ENCODE results near the gene TMEM169.

TMEM169 gene

DNA sequence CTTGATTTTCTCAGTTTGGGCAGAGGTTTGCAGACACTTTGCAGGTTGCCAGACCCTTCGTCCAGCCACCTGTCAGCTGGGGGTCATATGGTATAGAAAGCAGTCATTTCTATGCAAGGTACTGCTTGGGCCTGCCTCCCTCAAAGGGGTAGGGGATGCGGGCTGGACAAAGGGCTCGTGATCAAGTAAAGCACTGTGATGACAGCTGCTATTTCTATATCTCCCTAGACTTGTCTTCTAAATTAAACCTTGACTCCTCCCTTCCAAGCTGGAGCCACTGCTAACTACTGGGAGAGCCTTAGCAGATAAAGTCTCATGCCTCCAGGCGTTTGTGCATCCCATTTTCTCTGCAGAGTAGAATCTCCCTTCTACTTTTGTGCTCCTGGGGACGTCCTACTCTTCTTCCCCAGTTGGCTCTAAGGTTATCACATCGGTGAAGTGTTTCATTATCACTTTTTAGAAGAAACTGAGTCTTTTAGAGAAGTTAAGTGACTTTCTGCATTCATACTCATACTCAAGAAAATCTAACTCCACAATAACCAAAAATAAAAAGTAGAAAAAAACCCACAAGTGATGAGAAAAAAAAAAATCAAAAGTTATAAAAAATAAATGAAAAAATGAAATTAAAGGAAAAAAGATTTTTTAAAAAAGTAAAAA, 26.7 kb downstream of the TMEM169 start:
- DNase-seq, result no peak

DNA sequence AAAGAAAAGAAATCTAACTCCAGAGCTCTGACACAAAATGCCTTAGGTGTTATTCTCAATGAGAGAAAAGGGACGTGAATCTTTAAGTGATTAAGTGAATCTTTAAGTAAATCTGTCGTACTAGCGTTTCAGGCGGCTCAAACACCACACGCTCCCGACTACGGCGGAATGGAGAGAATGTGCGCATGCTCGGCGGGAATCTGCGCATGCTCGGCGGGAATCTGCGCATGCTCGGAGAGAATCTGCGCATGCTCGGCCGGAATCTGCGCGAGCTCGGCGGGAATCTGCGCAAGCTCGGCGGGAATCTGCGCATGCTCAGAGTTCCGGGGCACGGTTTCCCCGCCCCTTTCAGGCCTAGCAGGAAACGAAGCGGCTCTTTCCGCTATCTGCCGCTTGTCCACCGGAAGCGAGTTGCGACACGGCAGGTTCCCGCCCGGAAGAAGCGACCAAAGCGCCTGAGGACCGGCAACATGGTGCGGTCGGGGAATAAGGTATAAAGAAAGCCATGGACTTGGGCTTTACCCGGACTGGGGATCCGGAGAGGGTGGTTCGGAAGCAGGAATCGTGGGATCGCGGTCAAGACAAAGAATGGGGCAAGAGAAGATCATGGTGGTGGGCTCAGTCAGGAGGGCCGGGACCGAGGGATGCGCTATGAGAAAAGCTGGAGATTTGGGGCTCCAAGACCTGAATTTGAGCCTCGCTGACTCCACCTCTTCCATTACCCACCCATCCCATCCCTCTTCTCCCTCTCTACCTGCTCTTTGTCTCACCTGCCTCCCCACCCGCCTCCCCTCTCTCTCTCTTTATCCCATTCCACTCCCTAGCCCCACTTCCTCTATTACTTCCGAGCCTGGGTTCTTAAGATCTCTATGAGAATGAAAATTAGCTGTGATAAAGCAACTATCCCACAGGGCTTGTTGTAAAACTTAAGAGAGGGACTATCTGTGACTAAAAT, 27.5 kb downstream of the TMEM169 start, which contains the start of gene XRCC5:
TSS of gene XRCC5 (plus strand) at position 382 of the 955 bp plus-strand sequence. CDS start at position 471, 89 bp downstream.
- DNase-seq, result peak; percentile 97 to 98

DNA sequence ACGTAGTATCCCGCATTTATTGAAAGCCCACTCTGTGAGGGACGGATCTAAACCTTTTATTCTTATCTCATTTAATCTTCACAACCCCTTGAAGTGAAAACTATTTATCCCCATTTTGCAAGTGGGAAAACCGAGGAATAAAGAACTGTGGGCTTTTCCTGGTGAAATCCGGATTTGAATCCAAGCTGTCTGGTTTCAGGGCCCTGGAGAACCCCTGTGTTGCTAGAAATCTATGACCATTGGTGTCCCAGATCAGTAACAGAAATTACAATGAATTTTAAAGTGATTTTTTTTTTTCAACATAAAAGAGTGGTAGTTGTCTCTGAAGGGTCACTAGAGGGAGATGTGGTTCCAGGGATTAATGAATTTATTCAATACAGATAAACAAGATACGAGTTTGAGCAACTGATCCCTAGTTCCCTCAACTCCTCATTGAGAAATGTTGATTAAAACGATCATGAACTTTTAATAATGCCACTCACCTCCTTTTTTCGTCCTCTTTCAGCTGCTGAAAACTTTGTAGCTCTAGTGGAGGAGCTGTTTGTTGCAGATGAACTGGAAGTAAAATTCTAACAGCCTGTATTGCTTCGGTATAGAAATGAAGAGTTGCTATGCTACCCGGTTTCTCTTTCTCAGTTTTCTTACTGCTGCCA, 28.4 kb downstream of the TMEM169 start:
- no peak for DNase-seq

DNA sequence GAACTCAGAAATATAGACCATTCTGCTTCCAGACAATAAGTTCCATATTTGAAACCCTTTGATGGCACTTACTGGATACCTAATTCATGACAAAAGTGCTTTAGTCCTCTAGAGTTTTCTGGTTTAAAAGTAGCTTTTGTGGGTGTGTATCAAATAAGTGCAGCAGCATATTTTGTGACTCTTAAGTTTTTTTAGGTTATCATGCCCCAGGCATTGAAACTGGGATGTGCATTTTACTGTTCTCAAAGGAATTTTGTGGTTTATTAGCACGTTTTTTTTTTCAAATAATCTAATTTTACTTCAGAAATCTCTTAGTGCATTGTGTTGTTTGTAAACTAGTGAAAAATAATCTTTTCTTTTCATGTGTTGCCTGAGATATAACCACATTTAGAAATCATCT, 28.9 kb downstream of the TMEM169 start:
- no peak for DNase-seq

DNA sequence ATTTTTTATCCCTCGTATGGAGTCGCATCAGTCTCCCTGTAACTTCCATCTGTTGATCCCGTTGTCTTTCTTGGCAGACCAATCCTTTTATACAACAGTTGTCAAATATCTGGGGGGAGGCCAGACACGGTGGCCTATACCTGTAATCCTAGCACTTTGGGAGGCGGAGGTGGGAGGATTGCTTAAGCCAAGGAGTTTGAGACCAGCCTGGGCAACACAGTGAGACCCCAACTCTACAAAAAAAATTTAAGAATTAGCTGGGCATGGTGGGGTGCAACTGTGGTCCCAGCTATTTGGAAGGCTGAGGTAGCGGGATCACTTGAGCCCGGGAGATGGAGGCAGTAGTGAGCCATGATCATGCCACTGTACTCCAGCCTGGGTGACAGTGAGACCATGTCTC, 29.4 kb downstream of the TMEM169 start:
- DNase-seq, result no peak

DNA sequence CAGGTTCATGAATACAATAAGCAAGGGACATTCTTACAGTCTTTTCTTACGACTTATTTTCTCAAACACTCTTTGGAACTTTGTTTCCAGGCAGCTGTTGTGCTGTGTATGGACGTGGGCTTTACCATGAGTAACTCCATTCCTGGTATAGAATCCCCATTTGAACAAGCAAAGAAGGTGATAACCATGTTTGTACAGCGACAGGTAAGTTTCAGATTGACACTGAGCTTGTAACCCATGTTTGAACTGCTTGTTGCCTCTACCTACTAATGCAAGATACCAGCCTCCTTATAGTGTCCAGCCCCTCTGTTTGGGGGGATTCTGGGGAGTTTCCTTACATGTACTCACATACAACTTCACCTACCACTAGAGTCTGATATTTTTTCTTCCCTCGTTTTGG, 31.2 kb downstream of the TMEM169 start:
- no peak for DNase-seq

DNA sequence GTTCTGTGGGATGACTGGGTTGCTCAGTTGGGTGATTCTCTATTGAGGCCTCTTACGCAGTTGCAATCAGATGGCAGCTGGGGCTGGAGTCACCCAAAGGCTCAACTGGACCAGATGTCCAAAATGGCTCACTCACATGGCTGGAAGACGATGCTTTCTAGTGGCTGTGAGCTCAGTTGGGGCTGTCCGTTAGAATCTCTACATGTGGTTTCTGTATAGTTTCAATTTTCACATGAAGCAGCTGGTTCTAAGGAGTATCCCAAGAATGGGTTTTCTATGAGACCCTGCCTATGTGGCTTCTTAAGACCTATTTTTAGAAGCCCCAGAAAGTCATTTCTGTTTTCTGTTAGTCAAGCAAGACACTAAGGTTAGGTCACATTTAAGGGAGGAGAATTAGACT, 31.9 kb downstream of the TMEM169 start:
- DNase-seq, result peak; percentile 11 to 26

DNA sequence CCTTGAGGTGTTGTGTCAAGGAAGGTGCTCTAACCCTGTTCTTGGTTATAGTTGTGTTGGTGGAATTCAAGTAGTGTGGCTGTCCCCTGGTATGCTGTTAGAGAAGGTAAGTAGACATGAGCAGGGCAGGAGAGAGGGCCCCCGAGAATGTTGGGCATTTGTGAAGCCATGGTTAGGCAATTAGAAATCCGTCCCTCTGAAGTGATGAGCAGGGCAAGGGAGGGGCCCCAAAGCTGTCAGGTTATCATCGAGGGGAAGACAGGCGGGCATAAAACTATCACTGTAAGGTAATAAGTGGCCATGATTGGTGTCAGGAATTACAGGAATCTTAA, 32.6 kb downstream of the TMEM169 start:
- DNase-seq, result no peak

DNA sequence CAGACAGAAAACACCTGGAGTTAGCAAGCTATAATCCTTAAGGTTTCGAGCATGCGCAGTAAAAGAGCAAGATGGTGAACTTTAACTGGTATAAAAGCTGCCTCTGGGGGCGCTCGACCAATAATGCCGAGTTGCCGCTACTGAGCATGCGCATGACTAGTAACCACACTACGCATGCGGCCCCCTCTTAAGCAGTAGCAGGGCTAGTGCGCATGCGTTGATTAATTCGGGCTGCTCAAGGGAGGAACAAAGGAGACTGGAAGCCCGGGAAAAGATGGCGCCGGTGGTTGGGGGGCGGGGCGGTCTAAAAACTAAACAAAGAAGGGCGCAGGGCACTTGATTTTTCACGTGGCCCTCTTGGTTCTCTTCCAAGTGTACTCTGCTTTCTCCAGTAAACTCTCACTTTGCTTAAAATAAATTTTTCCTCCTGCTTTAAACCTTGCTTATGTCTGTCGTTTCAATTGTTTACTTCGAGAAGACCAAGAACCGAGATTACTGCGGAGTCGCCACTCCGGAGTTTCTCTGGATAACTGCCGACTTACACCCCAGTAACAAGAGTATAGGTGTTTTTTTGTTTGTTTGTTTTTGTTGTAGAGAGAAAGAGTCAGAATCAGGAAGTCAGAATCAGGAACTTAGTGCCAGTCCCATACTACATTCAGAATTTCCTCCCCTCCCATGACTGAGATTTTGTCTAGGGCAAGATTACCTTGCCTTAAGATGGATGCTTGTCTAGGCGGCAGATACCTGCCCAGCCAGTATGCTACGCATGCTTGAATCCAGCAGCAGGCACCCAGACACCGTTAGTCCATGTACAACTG, 33.2 kb downstream of the TMEM169 start:
- DNase-seq, result peak; percentile 96 to 97

DNA sequence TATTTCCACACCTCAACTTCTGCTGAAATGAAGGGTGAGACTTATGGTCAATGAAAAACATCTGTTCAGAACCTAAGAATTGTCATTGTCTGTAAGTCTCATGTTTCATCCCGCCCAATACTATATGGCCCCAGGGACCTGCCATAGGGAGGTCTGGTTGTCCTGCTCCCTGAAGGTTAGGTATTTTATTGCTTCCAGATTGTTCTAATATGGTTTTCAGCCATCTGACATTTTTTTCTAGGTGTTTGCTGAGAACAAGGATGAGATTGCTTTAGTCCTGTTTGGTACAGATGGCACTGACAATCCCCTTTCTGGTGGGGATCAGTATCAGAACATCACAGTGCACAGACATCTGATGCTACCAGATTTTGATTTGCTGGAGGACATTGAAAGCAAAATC, 34.7 kb downstream of the TMEM169 start:
- no peak for DNase-seq

DNA sequence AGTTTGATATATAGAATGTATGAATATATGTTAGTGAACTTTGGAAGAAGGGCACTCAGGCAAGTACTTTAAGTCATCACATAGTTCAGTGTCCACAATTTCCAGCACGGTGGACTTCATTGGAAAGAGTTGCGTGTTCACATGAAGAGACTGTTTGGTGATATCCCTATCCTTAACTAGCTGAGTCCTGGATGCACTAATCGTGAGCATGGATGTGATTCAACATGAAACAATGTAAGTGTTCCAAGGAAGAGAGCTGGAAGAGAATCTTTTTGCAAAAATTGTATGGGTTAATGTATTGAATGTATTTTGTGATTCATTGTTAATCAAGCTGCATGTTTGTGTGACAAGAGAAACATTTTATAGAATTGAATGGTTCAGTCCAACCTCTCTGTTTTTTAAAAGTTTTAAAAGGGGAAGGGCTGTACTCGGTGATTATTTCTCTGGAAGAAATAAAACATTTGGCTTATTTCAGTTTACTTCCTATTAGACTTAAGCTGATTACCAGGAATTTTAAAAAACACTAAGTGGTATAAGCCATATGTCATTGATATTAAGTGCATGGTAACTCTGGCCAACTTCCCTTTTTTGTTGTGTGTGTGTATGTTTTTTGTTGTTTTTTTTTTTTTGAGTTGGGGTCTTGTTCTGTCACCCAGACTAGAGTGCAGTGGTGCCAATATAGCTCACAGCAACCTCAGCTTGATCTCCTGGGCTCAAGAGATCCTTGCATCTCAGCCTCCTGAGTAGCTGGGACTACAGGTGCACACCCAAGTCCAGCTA, 36.0 kb downstream of the TMEM169 start:
- no peak for DNase-seq

DNA sequence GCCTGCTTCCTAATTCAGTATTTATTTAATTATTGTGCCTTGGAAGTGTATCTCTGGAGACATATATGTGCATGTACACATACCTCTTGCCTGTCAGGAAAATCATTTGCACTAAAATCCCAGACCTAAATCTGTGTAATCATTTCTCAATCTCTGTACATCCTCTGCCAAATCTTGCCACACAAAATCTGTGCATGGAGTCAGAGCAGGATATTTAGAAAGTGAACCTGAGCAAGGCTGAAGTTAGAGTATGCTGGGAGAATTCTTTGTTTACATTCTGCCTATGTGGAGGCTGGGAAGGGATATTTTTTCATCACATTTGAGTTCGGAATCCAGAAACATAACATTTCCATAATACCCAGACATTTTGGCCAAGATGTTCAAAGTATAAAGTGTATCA, 36.8 kb downstream of the TMEM169 start:
- DNase-seq, result no peak

DNA sequence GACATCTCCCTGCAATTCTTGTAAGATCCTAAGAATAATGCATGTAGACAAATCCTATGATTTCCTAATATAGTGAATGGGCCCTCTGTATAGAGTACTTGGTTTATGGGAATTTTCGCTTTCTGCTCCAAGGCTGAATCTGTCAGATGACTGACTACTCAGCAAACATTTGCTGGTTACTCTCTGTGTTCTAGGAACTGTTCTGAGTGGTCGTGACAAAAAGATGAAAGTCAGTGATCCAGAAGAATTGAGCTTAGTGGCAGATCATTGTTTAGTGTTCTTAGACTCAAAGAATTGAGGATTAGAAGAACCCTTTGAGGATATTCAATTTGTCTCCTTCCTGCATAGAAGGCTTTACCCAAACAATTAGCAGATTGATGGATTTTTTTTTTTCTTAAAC, 37.4 kb downstream of the TMEM169 start:
- DNase-seq, result no peak

DNA sequence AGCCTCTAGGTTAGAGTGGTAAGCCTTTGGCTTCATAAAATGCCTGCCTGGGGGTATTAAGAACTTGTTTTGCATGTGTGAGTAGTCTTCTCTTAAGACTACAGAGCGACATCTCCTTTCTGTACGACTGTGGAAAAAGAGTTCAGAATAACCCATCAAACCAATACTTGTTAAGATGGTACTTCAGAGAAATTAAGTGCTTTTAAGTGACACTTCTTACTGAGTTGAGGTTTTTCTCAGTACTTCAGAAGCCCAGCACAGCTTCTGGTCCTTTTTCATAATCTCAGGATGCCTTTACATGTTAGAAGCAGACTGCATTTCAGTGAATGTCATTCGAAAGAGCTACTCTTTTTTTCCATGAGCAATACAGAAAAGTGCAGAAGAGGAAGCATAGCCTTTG, 38.3 kb downstream of the TMEM169 start:
- DNase-seq, result no peak

DNA sequence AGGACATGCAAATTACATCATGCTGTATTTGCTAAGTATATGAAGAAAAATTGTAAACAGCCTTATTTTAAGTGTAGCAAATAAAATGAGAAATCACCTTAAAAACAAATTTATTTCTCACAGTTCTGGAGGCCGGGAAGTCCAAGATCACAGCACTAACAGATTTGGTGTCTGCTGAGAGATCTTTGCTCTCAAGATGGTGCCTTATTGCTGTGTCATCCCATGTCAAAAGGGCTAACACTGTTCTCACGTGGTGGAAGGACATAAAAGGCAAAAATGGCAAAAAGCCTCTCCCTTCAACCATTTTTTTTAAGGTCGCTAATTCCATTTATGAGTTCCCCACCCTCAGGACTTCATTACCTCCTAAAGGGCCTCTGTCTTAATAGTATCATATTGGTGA, 39.5 kb downstream of the TMEM169 start:
- no peak for DNase-seq

DNA sequence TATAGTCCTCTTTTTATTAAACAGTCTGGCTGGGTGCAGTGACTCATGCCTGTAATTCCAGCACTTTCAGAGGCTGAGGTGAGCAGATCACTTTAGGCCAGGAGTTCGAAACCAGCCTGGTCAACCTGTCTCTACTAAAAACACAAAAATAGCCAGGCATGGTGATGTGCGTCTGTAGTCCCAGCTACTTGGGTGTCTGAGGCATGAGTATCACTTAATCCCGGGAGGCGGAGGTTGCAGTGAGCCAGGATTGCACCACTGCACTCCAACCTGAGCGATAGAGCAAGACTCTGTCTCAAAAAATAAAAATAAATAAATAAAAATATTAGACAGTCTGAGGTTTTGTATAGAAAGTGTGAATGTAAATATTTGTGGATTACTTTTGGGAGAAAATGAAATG, 45.2 kb downstream of the TMEM169 start:
- no peak for DNase-seq

DNA sequence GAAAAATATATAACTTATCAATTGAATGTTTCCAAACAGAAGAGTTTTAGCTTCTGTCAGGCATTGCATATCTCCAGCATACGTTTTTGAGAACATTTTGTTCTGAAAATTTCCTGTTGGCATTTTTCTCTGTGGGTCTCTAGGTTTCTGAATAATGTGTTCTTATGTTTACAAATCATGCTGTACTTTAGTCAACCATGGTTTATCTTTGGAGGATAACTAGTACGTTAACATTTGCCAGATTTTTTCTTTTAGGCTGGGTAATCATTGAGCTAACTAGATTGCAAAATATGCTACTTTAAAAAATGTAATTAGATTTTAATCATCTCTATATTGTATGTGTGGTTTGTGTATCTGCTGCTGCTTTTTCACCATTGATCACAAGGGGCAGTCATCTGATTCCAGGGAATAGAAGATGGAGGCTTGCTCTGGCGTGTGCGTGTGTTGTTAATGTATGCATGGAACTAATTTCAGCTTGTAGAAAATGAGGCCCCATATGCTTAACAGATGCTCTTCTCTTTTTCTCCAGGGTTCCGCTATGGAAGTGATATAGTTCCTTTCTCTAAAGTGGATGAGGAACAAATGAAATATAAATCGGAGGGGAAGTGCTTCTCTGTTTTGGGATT, 48.7 kb downstream of the TMEM169 start:
- DNase-seq, result no peak

DNA sequence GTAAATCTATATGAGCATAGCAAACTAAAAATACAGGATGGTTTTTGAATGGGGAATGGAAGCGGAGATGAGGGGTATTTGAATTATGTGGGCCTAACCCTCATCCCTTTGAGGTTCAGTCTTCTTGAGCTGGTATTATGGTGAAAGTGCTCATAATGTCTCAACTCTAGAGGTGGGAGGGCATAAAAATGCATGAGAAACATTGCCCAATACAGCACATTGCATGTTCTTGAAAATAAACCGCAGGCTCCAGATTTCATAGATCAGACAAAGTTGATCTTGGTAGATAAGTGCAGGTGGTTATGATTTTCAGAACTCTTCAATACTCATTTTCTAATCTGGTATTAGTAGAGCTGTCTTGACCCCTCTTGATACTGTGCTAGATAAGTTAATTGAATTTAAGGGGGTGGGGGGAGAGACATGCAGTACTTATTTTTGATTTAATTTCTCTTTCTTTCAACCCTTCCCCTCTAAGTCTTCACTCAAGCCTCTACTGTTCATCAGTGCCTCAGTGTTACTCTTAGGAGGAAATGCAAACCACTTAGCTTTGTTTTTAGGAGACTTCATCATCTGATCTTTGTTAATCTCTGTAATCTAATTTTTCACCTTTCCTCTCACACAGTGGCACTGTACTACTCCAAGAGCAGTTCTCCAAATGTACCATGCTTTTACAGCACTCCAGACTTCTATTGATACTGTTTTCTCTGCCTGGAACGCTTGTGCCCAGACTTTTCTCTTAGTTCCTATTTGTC, 49.6 kb downstream of the TMEM169 start:
- DNase-seq, result no peak

DNA sequence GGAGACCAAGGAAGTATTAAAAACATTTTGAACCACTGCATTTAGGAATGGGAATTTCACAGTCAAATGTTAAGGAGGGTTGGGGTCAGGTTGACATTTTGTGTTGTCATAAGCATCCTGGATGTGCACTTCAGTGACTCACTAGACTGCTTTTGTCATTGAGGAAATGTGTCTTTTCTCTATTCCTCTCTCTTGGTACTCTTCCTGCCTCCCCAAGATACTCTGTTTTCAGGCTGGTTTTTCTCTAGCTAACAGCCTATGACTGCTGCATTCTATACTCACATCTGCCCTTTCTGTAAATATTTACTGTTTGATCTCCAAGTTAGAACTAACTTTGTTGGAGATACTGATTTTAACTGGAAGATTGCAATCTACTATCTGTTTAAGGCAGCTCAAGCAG, 50.9 kb downstream of the TMEM169 start:
- DNase-seq, result no peak

DNA sequence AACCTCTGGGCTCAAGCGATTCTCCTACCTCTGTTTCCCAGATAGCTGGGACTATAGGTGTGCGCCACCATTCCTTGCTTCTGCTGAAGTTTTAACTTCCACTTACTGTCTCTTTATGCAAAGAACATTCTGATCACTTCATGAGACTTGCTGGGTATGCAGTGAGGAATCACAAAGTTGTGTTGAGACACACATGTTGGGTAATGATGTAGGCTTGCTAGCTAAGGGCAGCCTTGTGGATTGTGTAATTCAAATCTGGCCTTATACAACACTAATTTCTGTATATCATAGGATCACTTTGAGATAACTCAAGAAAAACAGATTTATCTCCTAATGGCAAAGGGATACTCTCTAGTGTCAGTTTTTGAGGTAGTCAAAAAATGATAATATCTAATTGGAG, 51.7 kb downstream of the TMEM169 start:
- DNase-seq, result no peak

Measured in activated CD4-positive, alpha-beta T cell treated with anti-CD3 and anti-CD28 coated beads, Interleukin-2, amount 50 U/mL, for 48 hours (primary cell).